ENCODE measurements around the gene BABAM2.
"Not testable (repeated sequence)": the region's sequence is repeated elsewhere in the genome, so short reads cannot be mapped to it uniquely, and the experiment has no call there.

Gene BABAM2

DNA sequence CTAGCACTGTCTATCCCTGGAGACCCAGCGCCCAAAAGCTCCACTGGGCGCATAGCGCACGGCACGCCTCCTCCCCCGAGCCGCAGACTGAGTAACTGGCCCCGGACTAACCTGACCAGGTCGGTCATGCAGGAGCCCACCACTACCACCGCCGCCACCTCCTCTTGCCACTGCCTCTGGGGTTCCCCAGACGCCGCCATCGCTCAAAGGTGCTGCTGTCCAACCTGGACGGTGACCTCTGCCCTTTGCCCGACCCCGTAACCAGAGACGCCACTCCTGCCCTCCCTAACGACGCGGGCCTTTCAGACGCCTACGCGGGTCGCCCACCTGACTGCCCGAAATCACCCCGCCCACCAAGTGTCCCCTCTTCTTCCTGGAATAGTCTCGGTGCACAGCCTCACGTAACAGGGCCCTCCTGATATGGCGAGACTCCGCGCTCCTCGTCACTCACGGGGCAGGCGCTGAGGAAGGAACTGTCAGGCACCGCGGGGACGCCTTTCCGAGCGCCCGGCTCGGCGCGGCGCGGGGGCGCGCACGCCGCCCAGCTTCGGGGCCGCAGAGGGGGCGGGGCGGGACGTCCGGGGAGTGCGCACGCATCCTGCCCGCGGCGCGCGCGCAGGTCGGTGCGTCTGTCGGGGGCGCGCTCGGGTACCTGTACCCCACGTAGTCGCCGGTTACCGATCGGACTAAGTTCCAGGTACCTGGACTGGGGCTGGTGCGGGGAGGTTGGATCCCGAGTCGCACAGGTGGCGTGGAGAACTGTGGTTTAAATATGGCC, at the start of gene BABAM2, which contains the start of gene RBKS:
Gene BABAM2 (plus strand): TSS at position 584 of the 778 bp plus-strand sequence. CDS start 3,828 bp downstream, outside the sequence.
Gene RBKS (minus strand): TSS at position 242 of the 778 bp plus-strand sequence. CDS start 42 bp downstream, at position 200.
- peak; percentile 89 for DNase-seq

- DNase-seq = no peak
Observed at GRCh38 chr2:27842894-27843293, 47.6 kb upstream of the BABAM2 start.

DNA sequence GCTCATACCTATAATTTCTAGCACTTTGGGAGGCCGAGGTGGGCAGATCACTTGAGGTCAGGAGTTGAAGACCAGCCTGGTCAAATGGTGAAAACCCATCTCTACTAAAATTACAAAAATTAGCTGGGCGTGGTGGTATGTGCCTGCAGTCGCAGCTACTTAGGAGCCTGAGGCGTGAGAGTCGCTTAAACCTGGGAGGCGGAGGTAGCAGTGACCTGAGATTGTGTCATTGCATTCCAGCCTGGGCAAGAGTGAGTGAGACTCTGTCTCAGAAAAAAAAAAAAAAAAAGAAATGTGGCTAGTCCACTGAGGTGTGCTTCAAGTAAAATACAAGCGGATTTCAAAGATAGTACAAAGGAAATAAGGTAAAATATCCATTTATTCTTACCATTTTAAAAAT, 46.5 kb upstream of the BABAM2 start:
- DNase-seq = no peak

DNA sequence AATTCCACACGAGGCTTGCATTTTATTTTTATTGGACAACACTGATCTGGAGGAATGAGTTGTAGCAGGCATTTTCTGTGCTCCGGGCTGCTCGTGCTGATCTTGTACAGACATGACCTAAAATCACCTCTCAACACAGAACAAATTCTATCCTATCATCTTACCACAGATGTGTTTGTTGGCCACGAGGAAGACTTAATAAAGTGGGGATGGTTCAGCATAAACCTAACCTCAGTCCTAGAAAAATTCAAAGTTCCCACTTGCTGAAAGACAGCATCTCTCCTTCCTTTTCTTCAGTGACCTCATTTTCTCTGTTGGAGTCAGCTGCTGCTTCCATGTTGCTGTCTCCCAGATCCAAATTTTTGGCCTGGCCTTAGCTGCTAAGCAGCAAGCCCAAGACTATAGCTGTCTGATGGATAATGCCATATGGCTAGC, 45.7 kb upstream of the BABAM2 start:
- no peak for DNase-seq

GRCh38 chr2:27847333-27847732, 43.2 kb upstream of the BABAM2 start:
- DNase-seq = no peak

DNA sequence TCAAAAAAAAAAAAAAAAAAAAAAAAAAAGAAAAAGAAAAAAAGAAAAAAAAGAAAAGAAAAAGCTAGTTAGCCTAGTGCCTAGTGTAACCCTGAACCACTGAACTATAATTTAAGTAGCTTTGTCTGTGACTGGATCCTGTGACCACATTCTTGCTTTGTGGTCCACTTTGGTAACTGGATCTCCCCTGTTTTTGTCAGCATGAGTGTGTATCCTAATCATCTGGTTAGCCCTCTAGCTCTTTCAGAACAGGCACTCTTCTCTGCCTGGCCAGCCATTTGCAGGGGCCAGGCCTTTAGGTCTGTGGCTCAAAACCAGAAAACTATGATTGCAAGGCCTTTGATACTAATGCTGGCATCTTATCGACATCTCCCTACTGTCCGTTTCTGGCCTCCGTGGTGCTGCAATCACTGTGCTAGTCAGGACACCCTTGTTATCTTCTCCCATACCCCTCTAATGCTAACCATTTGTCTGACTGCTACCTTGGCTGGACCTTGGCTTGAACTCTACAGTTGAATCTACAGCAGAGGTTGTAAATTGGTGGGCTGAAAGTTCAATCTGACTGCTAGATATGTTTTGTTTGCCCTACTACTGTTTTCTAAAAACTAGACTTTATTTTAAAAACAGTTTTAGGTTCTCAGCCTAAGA, 40.8 kb upstream of the BABAM2 start:
- no peak for DNase-seq

DNA sequence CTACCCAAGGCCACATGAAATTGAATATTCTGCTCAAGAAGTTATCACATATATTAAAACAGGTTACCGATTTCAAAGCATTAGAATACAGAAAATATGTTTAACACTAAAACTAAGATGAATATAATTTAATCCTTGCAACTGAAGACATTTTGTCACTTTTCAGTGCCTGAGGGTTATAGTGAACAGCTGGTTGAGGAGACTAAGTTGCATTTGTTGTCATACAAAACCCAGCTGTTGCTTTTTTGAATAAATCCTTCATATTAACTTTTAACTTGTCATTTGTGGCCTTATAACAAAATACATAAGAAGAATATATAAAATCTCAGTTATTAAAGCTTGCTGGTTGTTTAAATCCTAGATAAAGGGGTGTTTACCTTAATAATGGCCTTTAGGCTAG, 37.8 kb upstream of the BABAM2 start:
- DNase-seq = no peak

GRCh38 chr2:27854229-27854862, 36.2 kb upstream of the BABAM2 start:
- no peak for DNase-seq

DNA sequence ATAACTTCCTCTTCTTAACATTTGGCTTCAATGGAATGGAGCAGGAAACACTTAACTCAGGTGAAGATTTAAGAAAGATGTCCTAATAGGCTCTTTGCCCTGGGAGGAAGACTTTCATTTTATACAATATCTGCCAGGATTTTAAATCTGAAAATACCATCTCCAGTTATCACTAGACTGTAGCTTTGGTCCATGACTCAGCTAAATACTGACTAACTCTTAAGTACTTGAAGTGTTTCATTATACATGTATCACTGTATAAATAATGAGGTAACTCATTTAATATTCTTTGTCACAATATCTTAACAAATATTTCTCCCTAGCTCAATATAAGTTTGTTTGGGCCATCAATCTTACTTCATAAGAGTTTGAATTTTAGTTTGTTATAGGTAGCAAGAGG, 35.1 kb upstream of the BABAM2 start:
- no peak for DNase-seq

- DNase-seq = no peak
Observed at GRCh38 chr2:27856386-27856785, 34.1 kb upstream of the BABAM2 start.

- DNase-seq = no peak
Observed at GRCh38 chr2:27856956-27857355, 33.6 kb upstream of the BABAM2 start.

- DNase-seq = no peak
Observed at GRCh38 chr2:27857417-27858172, 32.9 kb upstream of the BABAM2 start.

- DNase-seq = no peak
Observed at GRCh38 chr2:27860111-27860510, 30.4 kb upstream of the BABAM2 start.

DNA sequence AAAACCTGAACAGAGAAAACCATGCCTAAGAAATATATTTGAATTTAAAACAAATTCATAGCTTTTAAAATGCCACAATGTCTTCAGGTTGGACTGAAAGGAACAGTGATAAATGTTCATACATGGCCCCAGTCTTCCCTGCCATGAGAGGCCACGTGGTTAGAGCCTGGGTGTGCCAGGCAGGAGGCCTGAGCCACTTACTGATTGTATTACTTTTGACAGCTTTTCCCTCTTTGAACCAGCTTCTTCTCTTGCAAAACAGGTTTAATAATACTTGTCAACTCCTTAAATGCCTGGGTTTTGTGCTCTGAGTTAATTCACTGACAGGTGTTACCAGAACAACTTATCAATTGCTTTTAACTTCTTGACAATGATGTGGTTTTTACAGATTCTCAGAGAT, 27.4 kb upstream of the BABAM2 start:
- no peak for DNase-seq

GRCh38 chr2:27863955-27864354, 26.6 kb upstream of the BABAM2 start:
- not testable (repeated sequence) for DNase-seq

GRCh38 chr2:27866237-27866636, 24.3 kb upstream of the BABAM2 start:
- no peak for DNase-seq

GRCh38 chr2:27869763-27870162, 20.8 kb upstream of the BABAM2 start:
- DNase-seq = no peak

DNA sequence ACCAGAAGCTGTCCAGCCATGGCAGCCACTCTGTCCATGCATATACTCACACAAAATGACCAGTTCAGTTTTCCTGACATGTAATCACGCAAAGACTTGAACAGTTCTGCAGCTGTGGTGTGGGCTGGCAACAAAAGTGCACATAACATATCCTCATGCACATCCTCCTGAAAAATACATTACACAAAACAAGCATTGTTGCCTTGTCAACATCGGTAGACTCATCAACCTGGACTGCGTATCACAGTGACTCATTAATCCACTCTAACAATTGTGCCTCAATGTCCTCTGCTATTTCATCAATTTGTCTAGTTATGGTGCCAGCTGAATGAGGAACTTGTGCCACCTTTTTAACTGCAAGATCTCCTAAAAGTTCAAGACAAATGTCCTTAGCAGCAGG, 19.8 kb upstream of the BABAM2 start:
- DNase-seq = no peak

DNA sequence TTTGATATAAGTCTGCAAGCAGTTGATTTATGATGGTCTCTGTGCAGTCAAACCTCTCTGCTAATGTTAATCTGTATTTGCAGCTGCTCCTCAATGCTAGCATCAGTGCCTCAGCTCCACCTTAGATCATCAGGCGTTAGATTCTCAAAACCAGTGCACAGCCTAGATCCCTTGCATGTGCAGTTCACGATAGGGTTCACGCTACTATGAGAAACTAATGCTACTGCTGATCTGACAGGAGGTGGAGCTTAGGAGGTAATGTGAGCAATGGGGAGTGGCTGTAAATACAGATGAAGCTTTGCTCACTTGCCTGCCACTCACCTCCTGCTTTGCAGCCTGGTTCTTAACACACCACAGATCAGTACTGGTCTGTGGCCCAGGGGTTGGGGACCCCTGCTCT, 18.7 kb upstream of the BABAM2 start:
- DNase-seq = no peak

GRCh38 chr2:27873091-27873490, 17.4 kb upstream of the BABAM2 start:
- no peak for DNase-seq

GRCh38 chr2:27875089-27875881, 15.2 kb upstream of the BABAM2 start:
- no peak for DNase-seq

GRCh38 chr2:27878825-27879224, 11.7 kb upstream of the BABAM2 start:
- DNase-seq = no peak
